HG03558 (cell line): Measurements from ENCODE around the gene CCDC188.

Source experiments
- ATAC-seq: cut with Tn5 transposase; IDR thresholded peaks from one replicate; pipeline ENCODE4 v1.9.1; 2021; ENCODE audit warnings: moderate number of reproducible peaks; ENCODE audit not compliant: unreplicated experiment; ENCODE audit errors: extremely low read depth

CCDC188 gene

GRCh38 chr22:20153945-20154344, 3.1 kb upstream of the CCDC188 start:
- no peak for ATAC-seq

- no peak for ATAC-seq
These were observed 1.6 kb upstream of the CCDC188 start for GRCh38 chr22:20152464-20152890.

- ATAC-seq, result no peak
These were observed 377 bp upstream of the CCDC188 start for GRCh38 chr22:20151276-20151588.

- no peak for ATAC-seq
These were observed 1.3 kb downstream of the CCDC188 start for GRCh38 chr22:20149257-20150250.

- no peak for ATAC-seq
These were observed 2.4 kb downstream of the CCDC188 start for GRCh38 chr22:20148414-20148813.

GRCh38 chr22:20147237-20147988, 3.4 kb downstream of the CCDC188 start:
- no peak for ATAC-seq

GRCh38 chr22:20146777-20147176, 4.1 kb downstream of the CCDC188 start:
- ATAC-seq, result no peak

- ATAC-seq, result no peak
These were observed 5.0 kb downstream of the CCDC188 start for GRCh38 chr22:20145832-20146223.

GRCh38 chr22:20145206-20145831, 5.5 kb downstream of the CCDC188 start:
- no peak for ATAC-seq

- ATAC-seq, result no peak
These were observed 6.8 kb downstream of the CCDC188 start for GRCh38 chr22:20143883-20144665.

GRCh38 chr22:20142711-20143621, 7.9 kb downstream of the CCDC188 start:
- no peak for ATAC-seq

- ATAC-seq, result no peak
These were observed 9.4 kb downstream of the CCDC188 start for GRCh38 chr22:20141186-20142077.

GRCh38 chr22:20140521-20140964, 10.3 kb downstream of the CCDC188 start:
- ATAC-seq, result no peak

GRCh38 chr22:20140107-20140445, 10.8 kb downstream of the CCDC188 start:
- no peak for ATAC-seq

- ATAC-seq, result no peak
These were observed 11.3 kb downstream of the CCDC188 start for GRCh38 chr22:20139391-20140106.

- ATAC-seq, result no peak
These were observed 12.0 kb downstream of the CCDC188 start for GRCh38 chr22:20138868-20139267.

GRCh38 chr22:20138417-20138738, 12.5 kb downstream of the CCDC188 start:
- no peak for ATAC-seq
